HCT116 (cell line): ENCODE data around the gene MYH10. TPM values are rescaled to one million over a fixed set of nuclear protein-coding genes. Genes with fewer than 3 reads are reported as not detected.

Source experiments
- ATAC-seq: fragments of 200-7000 bp; cut with Tn5 transposase; 2 replicates; pipeline ENCODE4 v1.9.1; 2020; ENCODE audit warnings: mild to moderate bottlenecking, moderate library complexity
- BruUV-seq: library from RNA; stranded (reverse); fragments of 400-500 nt; replicated peaks from 2 replicates; lab custom pipeline; 2021; lab: Mats Ljungman, UMichigan
- CTCF ChIA-PET: fragments of 300-600 bp; sonication (Branson Sonifier 250); formaldehyde crosslinking; loops from one replicate; lab custom pipeline; 2021; ENCODE audit warnings: antibody characterized with exemption; lab: Charles Lee
- POLR2A ChIA-PET: fragments of 300-600, 350-600 bp; sonication (Branson Sonifier 250); formaldehyde crosslinking; loops from one replicate; lab custom pipeline; 2021; ENCODE audit warnings: antibody characterized with exemption; lab: Charles Lee
- RAD21 ChIA-PET, 2 experiments: fragments of 300-600 bp; sonication (Branson Sonifier 250); formaldehyde crosslinking; loops; one replicate each; lab custom pipeline; 2023; ENCODE audit warnings: low total read pairs in 2 of 2; ENCODE audit not compliant: uncharacterized antibody in 2 of 2, unreplicated experiment in 2 of 2, low non-redundant PET in 1 of 2; lab: Charles Lee
- DNase-seq: peaks from one replicate; pipeline ENCODE4 v3.0.0-alpha.2; 2010; ENCODE audit warnings: low read depth, low spot score
- H2AFZ ChIP-seq: fragments of 200-600 bp; shearing (Covaris generic), sonication (generic); 2 replicates; pipeline ENCODE4 v1.6.1; 2017; ENCODE audit warnings: low read depth, mixed run types, mixed read lengths, antibody characterized with exemption, low read length; ENCODE audit not compliant: poor library complexity, severe bottlenecking
- H3K27ac ChIP-seq: 2 replicates; pipeline ENCODE4 v1.5.1; 2012; ENCODE audit warnings: low read depth, low read length
- H3K27me3 ChIP-seq: fragments of 200-600 bp; sonication (generic); 2 replicates; pipeline ENCODE4 v1.6.1; 2016; ENCODE audit warnings: mixed run types, low read length, mixed read lengths; ENCODE audit not compliant: insufficient read depth
- H3K36me3 ChIP-seq, 2 experiments: fragments of 200-500 bp in 1 of 2; fragments of 200-600 bp in 1 of 2; sonication (Bioruptor generic) in 1 of 2; sonication (generic) in 1 of 2; 2 replicates each; pipeline versions ENCODE4 v1.5.1 to v1.6.1; 2014 to 2016; ENCODE audit warnings: low read length in 2 of 2, inconsistent platforms in 1 of 2, mixed read lengths in 1 of 2, mixed run types in 1 of 2; ENCODE audit not compliant: insufficient read depth in 2 of 2, control insufficient read depth in 1 of 2
- H3K4me1 ChIP-seq, 2 experiments: fragments of 200-600 bp in 1 of 2; sonication (generic) in 1 of 2; 2 replicates each; pipeline versions ENCODE4 v1.5.1 to v1.6.1; 2012 to 2017; ENCODE audit warnings: low read length in 2 of 2, inconsistent platforms in 1 of 2, mild to moderate bottlenecking in 1 of 2, mixed read lengths in 1 of 2, mixed run types in 1 of 2, moderate library complexity in 1 of 2; ENCODE audit not compliant: insufficient read depth in 2 of 2, control insufficient read depth in 1 of 2
- H3K4me2 ChIP-seq: fragments of 200-600 bp; sonication (generic); 2 replicates; pipeline ENCODE4 v1.6.1; 2017; ENCODE audit warnings: mixed run types, low read length, mixed read lengths
- H3K4me3 ChIP-seq, 2 experiments: fragments of 200-600 bp in 1 of 2; sonication (generic) in 1 of 2; replicated peaks in 1 of 2; 2 replicates each; pipeline ENCODE4 v1.5.1; 2011 to 2016; ENCODE audit warnings: low read length in 2 of 2, control low read depth in 1 of 2, low read depth in 1 of 2, mild to moderate bottlenecking in 1 of 2, mixed read lengths in 1 of 2, mixed run types in 1 of 2
- H3K79me2 ChIP-seq: fragments of 200-600 bp; sonication (generic); 2 replicates; pipeline ENCODE4 v1.6.1; 2017; ENCODE audit warnings: mild to moderate bottlenecking, mixed run types, low read length, moderate library complexity, mixed read lengths; ENCODE audit not compliant: insufficient read depth
- H3K9ac ChIP-seq: fragments of 200-600 bp; sonication (generic); 2 replicates; pipeline ENCODE4 v1.6.1; 2016; ENCODE audit warnings: low read length, mixed read lengths
- H3K9me2 ChIP-seq: fragments of 200-600 bp; sonication (generic), shearing (Covaris generic); 2 replicates; pipeline ENCODE4 v1.6.1; 2017; ENCODE audit warnings: mixed run types, mild to moderate bottlenecking, moderate library complexity; ENCODE audit not compliant: insufficient read depth
- H3K9me3 ChIP-seq, 2 experiments: fragments of 200-500 bp in 1 of 2; fragments of 200-600 bp in 1 of 2; sonication (Bioruptor generic) in 1 of 2; sonication (generic) in 1 of 2; 2 replicates each; pipeline ENCODE4 v1.6.1; 2014 to 2017; ENCODE audit warnings: low read length in 2 of 2, mixed read lengths in 2 of 2, inconsistent platforms in 1 of 2, low read depth in 1 of 2, mild to moderate bottlenecking in 1 of 2, mixed run types in 1 of 2, moderate library complexity in 1 of 2; ENCODE audit not compliant: control insufficient read depth in 1 of 2, insufficient read depth in 1 of 2
- H4K20me1 ChIP-seq: fragments of 200-600 bp; sonication (generic), shearing (Covaris generic); 2 replicates; pipeline ENCODE4 v1.6.1; 2017; ENCODE audit warnings: mixed run types, mild to moderate bottlenecking, moderate library complexity; ENCODE audit not compliant: insufficient read depth
- CEBPB ChIP-seq: IDR thresholded peaks from 2 replicates; pipeline ENCODE4 v1.6.1; 2012; ENCODE audit warnings: low read depth
- CTCF ChIP-seq, 3 experiments: fragments of 200-600 bp in 1 of 3; sonication (generic) in 1 of 3; IDR thresholded peaks in 2 of 3; conservative IDR thresholded peaks in 1 of 3; 2 replicates each; pipeline ENCODE4 v1.5.1; 2012 to 2017; ENCODE audit warnings: low read depth in 2 of 3, low read length in 2 of 3, antibody characterized with exemption in 1 of 3, borderline replicate concordance in 1 of 3, control low read depth in 1 of 3, mild to moderate bottlenecking in 1 of 3, mixed read lengths in 1 of 3, mixed run types in 1 of 3, moderate library complexity in 1 of 3; ENCODE audit not compliant: insufficient read depth in 1 of 3
- MAX ChIP-seq: IDR thresholded peaks from 2 replicates; pipeline ENCODE4 v1.6.1; 2012
- SP1 ChIP-seq: IDR thresholded peaks from 2 replicates; pipeline ENCODE4 v1.6.1; 2012; ENCODE audit warnings: low read depth
- YY1 ChIP-seq: IDR thresholded peaks from 2 replicates; pipeline ENCODE4 v1.6.1; 2011; ENCODE audit warnings: low read length, low read depth, moderate library complexity, mild to moderate bottlenecking; ENCODE audit not compliant: insufficient replicate concordance; ENCODE audit errors: extremely low read depth
- ZNF274 ChIP-seq: fragments of 200-500 bp; sonication (Bioruptor generic); IDR thresholded peaks from 2 replicates; pipeline ENCODE4 v1.6.1; 2014; ENCODE audit warnings: mild to moderate bottlenecking, low read depth, low read length, inconsistent platforms
- intact Hi-C: fragments of 100-400 bp; cut with micrococcal nuclease; formaldehyde crosslinking; loops from 2 replicates; pipeline ENCODE4 v1.10.0; 2022
- total RNA-seq: library from RNA; stranded (reverse); gene quantifications from one replicate; pipeline ENCODE4 v1.2.1, GENCODE V29; 2021; ENCODE audit not compliant: unreplicated experiment
- TF ChIP-seq, protein P1 (sequence below): IDR thresholded peaks from 2 replicates; pipeline ENCODE4 v1.6.1; 2011; ENCODE audit warnings: mild to moderate bottlenecking, low read length, moderate library complexity; ENCODE audit not compliant: insufficient replicate concordance; ENCODE audit errors: extremely low read depth

MYH10 gene
- total RNA-seq, 1 experiment from 2014 or later = 39.2 TPM

- TF ChIP-seq CEBPB (no peak), MAX (no peak), ZNF274 (no peak), YY1 (no peak), SP1 (no peak)
- TF ChIP-seq, protein P1, sequence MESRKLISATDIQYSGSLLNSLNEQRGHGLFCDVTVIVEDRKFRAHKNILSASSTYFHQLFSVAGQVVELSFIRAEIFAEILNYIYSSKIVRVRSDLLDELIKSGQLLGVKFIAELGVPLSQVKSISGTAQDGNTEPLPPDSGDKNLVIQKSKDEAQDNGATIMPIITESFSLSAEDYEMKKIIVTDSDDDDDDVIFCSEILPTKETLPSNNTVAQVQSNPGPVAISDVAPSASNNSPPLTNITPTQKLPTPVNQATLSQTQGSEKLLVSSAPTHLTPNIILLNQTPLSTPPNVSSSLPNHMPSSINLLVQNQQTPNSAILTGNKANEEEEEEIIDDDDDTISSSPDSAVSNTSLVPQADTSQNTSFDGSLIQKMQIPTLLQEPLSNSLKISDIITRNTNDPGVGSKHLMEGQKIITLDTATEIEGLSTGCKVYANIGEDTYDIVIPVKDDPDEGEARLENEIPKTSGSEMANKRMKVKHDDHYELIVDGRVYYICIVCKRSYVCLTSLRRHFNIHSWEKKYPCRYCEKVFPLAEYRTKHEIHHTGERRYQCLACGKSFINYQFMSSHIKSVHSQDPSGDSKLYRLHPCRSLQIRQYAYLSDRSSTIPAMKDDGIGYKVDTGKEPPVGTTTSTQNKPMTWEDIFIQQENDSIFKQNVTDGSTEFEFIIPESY = no peak
- H4K20me1 ChIP-seq = no peaks in the 10 kb centered on the region
- ATAC-seq = no peak
- no peaks in the 10 kb centered on the region for H3K9me3 ChIP-seq
- RAD21 ChIA-PET = no interaction called here
- CTCF ChIA-PET = no interaction called here
- H2AFZ ChIP-seq = no peak overlapping the region
- H3K27me3 ChIP-seq = no peaks in the 10 kb centered on the region
- no peak for DNase-seq
- H3K79me2 ChIP-seq = peaks cover 26% of the 10 kb centered on the region
- H3K27ac ChIP-seq = no peak overlapping the region
- H3K4me2 ChIP-seq = no peak overlapping the region
- H3K4me1 ChIP-seq = no peaks in the 10 kb centered on the region
- BruUV-seq = no TSS peak
- no peaks in the 10 kb centered on the region for H3K9me2 ChIP-seq
- H3K4me3 ChIP-seq = no peak overlapping the region
- no peak overlapping the region for H3K9ac ChIP-seq
- POLR2A ChIA-PET = no interaction called here
- intact Hi-C loops = no loop called here
- H3K36me3 ChIP-seq = no peaks in the 10 kb centered on the region
These were observed 20.0 kb downstream of the MYH10 start for GRCh38 chr17:8610558-8610957.

DNA sequence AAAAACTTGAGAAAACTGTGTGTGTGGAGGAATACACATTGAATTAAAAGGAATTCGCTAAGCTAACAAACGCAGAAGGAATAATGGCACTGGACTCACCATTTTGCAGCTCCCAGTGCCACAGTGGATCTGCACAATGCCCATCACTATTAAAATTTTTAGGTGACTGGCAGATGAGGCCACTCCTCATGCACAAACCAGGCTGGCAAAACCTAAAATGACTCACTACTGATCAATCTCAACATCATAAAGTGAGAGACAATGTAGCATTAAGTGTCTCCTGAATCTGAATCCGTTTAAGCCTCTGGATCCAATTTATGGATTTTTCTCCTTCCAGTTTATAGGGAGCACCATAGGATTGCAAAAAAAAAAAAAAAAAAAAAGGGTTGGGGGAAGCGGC, 20.6 kb downstream of the MYH10 start:
- RAD21 ChIA-PET = no interaction called here
- POLR2A ChIA-PET = no interaction called here
- H3K79me2 ChIP-seq = peaks cover 26% of the 10 kb centered on the region
- ATAC-seq (no peak), DNase-seq (no peak)
- H3K4me2 ChIP-seq = no peak overlapping the region
- no peak overlapping the region for H3K27ac ChIP-seq
- no peaks in the 10 kb centered on the region for H4K20me1 ChIP-seq
- no peaks in the 10 kb centered on the region for H3K36me3 ChIP-seq
- H3K9me3 ChIP-seq = no peaks in the 10 kb centered on the region
- no peak overlapping the region for H2AFZ ChIP-seq
- BruUV-seq = no TSS peak
- H3K4me1 ChIP-seq = no peaks in the 10 kb centered on the region
- no peak overlapping the region for H3K9ac ChIP-seq
- CTCF ChIA-PET = no interaction called here
- TF ChIP-seq YY1 = no peak
- TF ChIP-seq CTCF (IDR thresholded peaks at IDR 0.05 in 2 of 3, conservative IDR thresholded peaks at IDR 0.05 in 1 of 3; ENCODE audit: borderline replicate concordance in 1 of 3, insufficient read depth in 1 of 3, low read depth in 2 of 3, low read length in 2 of 3) = no peak
- H3K27me3 ChIP-seq = no peaks in the 10 kb centered on the region
- H3K4me3 ChIP-seq = no peak overlapping the region
- H3K9me2 ChIP-seq = no peaks in the 10 kb centered on the region
- intact Hi-C loops = no loop called here
